Measurements from ENCODE around the gene USP34. TPM values are rescaled to one million over a fixed set of nuclear protein-coding genes. Genes with fewer than 3 reads are reported as not detected.

The USP34 gene
- total and polyA plus RNA-seq, 9 of the 15 experiments (the other 6 are each of a cell fraction or from before 2014, with no cell fraction given): 19.8 to 108 (median 67.8) TPM

- TF ChIP-seq, protein P1, sequence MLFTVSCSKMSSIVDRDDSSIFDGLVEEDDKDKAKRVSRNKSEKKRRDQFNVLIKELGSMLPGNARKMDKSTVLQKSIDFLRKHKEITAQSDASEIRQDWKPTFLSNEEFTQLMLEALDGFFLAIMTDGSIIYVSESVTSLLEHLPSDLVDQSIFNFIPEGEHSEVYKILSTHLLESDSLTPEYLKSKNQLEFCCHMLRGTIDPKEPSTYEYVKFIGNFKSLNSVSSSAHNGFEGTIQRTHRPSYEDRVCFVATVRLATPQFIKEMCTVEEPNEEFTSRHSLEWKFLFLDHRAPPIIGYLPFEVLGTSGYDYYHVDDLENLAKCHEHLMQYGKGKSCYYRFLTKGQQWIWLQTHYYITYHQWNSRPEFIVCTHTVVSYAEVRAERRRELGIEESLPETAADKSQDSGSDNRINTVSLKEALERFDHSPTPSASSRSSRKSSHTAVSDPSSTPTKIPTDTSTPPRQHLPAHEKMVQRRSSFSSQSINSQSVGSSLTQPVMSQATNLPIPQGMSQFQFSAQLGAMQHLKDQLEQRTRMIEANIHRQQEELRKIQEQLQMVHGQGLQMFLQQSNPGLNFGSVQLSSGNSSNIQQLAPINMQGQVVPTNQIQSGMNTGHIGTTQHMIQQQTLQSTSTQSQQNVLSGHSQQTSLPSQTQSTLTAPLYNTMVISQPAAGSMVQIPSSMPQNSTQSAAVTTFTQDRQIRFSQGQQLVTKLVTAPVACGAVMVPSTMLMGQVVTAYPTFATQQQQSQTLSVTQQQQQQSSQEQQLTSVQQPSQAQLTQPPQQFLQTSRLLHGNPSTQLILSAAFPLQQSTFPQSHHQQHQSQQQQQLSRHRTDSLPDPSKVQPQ (CRISPR knock-in tag; IDR thresholded peaks at IDR 0.05; ENCODE audit: borderline replicate concordance): no peak
- TF ChIP-seq, protein P2, sequence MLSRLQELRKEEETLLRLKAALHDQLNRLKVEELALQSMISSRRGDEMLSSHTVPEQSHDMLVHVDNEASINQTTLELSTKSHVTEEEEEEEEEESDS (CRISPR knock-in tag; IDR thresholded peaks at IDR 0.05): no peak
- TF ChIP-seq SAFB (IDR thresholded peaks at IDR 0.05; ENCODE audit: borderline replicate concordance, low read depth, low read length): peak; percentile 70
- TF ChIP-seq ZNF696 (CRISPR knock-in tag; conservative IDR thresholded peaks at IDR 0.05): no peak
- TF ChIP-seq SMC3 (conservative IDR thresholded peaks at IDR 0.05; ENCODE audit: insufficient read depth, low read depth, low read length): no peak
- TF ChIP-seq, protein P3, sequence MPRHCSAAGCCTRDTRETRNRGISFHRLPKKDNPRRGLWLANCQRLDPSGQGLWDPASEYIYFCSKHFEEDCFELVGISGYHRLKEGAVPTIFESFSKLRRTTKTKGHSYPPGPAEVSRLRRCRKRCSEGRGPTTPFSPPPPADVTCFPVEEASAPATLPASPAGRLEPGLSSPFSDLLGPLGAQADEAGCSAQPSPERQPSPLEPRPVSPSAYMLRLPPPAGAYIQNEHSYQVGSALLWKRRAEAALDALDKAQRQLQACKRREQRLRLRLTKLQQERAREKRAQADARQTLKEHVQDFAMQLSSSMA (CRISPR knock-in tag; IDR thresholded peaks at IDR 0.05): no peak
- TF ChIP-seq, protein P4, sequence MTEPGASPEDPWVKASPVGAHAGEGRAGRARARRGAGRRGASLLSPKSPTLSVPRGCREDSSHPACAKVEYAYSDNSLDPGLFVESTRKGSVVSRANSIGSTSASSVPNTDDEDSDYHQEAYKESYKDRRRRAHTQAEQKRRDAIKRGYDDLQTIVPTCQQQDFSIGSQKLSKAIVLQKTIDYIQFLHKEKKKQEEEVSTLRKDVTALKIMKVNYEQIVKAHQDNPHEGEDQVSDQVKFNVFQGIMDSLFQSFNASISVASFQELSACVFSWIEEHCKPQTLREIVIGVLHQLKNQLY (CRISPR knock-in tag; conservative IDR thresholded peaks at IDR 0.05): 0 out of 4 replicates have a peak, but pooled peaks of 1 of the 2 experiments have one; percentile 40
- TF ChIP-seq NFXL1 (CRISPR knock-in tag; IDR thresholded peaks at IDR 0.05): no peak
- no peak for TF ChIP-seq NFATC3 (IDR thresholded peaks at IDR 0.05)
- peak; percentile 25; the same call in 1 of the 2 replicates for TF ChIP-seq NCOR1 (IDR thresholded peaks at IDR 0.05)
- TF ChIP-seq ZNF512 (tag; IDR thresholded peaks at IDR 0.05): no peak
- peak; percentile 63 for TF ChIP-seq PCBP2 (IDR thresholded peaks at IDR 0.05; ENCODE audit: low read depth, low read length, poor library complexity, severe bottlenecking)
- peak; percentile 95 for TF ChIP-seq EGR1 (conservative IDR thresholded peaks at IDR 0.05)
- no peak for TF ChIP-seq TSHZ1 (CRISPR knock-in tag; IDR thresholded peaks at IDR 0.05)
- no peak for TF ChIP-seq ZNF146 (CRISPR knock-in tag; IDR thresholded peaks at IDR 0.05; ENCODE audit: unreplicated experiment)
Observed at GRCh38 chr2:61470965-61471904, at the start of gene USP34 (continued).

Measured in K562 (cell line).